GM19351 (cell line): ENCODE measurements around the gene MRTFB.
A peak's percentile ranks its signal among the peaks of the same experiment; 100 is the strongest.

ENCODE experiments used
- ATAC-seq: cut with Tn5 transposase; IDR thresholded peaks from one replicate; pipeline ENCODE4 v1.9.1; 2021; ENCODE audit warnings: mild to moderate bottlenecking, moderate library complexity; ENCODE audit not compliant: unreplicated experiment

MRTFB gene

GRCh38 chr16:14280541-14280940 lies 209.4 kb downstream of the MRTFB start:
- ATAC-seq: no peak

- ATAC-seq: no peak
Measured at GRCh38 chr16:14283786-14284185, 212.7 kb downstream of the MRTFB start.

- ATAC-seq: no peak
Measured at GRCh38 chr16:14284371-14284770, 213.3 kb downstream of the MRTFB start.

- peak; percentile 41 for ATAC-seq
Measured at GRCh38 chr16:14284930-14285512, 213.9 kb downstream of the MRTFB start.

- ATAC-seq: peak; percentile 68
Measured at GRCh38 chr16:14285513-14286367, 214.6 kb downstream of the MRTFB start.

- peak; percentile 31 for ATAC-seq
Measured at GRCh38 chr16:14286368-14287230, 215.5 kb downstream of the MRTFB start.

GRCh38 chr16:14289692-14290340 lies 218.7 kb downstream of the MRTFB start:
- ATAC-seq: no peak

GRCh38 chr16:14291286-14291685 lies 220.2 kb downstream of the MRTFB start:
- no peak for ATAC-seq

GRCh38 chr16:14292051-14292825 lies 221.1 kb downstream of the MRTFB start:
- no peak for ATAC-seq

GRCh38 chr16:14296663-14297062 lies 225.5 kb downstream of the MRTFB start:
- no peak for ATAC-seq

GRCh38 chr16:14298374-14299122 lies 227.4 kb downstream of the MRTFB start:
- no peak for ATAC-seq

GRCh38 chr16:14300705-14301168 lies 229.6 kb downstream of the MRTFB start:
- ATAC-seq: peak; percentile 58

GRCh38 chr16:14301169-14302030 lies 230.3 kb downstream of the MRTFB start:
- ATAC-seq: no peak

- ATAC-seq: peak; percentile 57
Measured at GRCh38 chr16:14302031-14302398, 230.9 kb downstream of the MRTFB start.

GRCh38 chr16:14302399-14303181 lies 231.5 kb downstream of the MRTFB start:
- ATAC-seq: peak; percentile 27

- ATAC-seq: no peak
Measured at GRCh38 chr16:14303182-14303618, 232.1 kb downstream of the MRTFB start.

GRCh38 chr16:14303639-14304394 lies 232.7 kb downstream of the MRTFB start:
- ATAC-seq: no peak
